Thyroid gland (tissue), 4 donors: Measurements from ENCODE around the gene SMG1. TPM values are rescaled to one million over a fixed set of nuclear protein-coding genes. Genes with fewer than 3 reads are reported as not detected.

Experiments used
- DNase-seq, 2 donors: peaks; one replicate each; pipeline ENCODE4 v3.0.0-alpha.2; 2019
- H3K27ac ChIP-seq, 3 donors: fragments of 200-600 bp; sonication (generic); 1 replicate in 2 of 3; 2 replicates in 1 of 3; pipeline ENCODE4 v1.5.1; 2016 to 2019; ENCODE audit warnings: mild to moderate bottlenecking in 1 of 3, moderate library complexity in 1 of 3
- H3K27me3 ChIP-seq: fragments of 200-600 bp; sonication (generic); one replicate; pipeline ENCODE4 v1.5.1; 2019
- H3K36me3 ChIP-seq, 2 donors: fragments of 200-600 bp; sonication (generic); one replicate each; pipeline ENCODE4 v1.5.1; 2016 to 2019
- H3K4me1 ChIP-seq, 2 donors: fragments of 200-600 bp; sonication (generic); one replicate each; pipeline ENCODE4 v1.5.1; 2017 to 2019
- H3K4me3 ChIP-seq, 3 donors: fragments of 200-600 bp; sonication (generic); replicated peaks in 1 of 3; 1 replicate in 2 of 3; 2 replicates in 1 of 3; pipeline ENCODE4 v1.5.1; 2016; ENCODE audit warnings: mild to moderate bottlenecking in 1 of 3
- H3K9me3 ChIP-seq: fragments of 200-600 bp; sonication (generic); one replicate; pipeline ENCODE4 v1.5.1; 2017
- POLR2A ChIP-seq, 2 donors: fragments of 450-650 bp; IDR thresholded peaks; one replicate each; pipeline ENCODE4 v1.6.1; 2017; ENCODE audit warnings: antibody characterized with exemption in 2 of 2, mild to moderate bottlenecking in 2 of 2, moderate library complexity in 1 of 2
- WGBS, 2 donors: methylation state at CpG; one replicate each; pipeline ENCODE4 v1.1.5; 2017; 5-methylcytosine and 5-hydroxymethylcytosine counted together
- intact Hi-C: fragments of 100-400 bp; cut with DNase I; formaldehyde crosslinking; loops from one replicate; pipeline ENCODE4 v1.15.1; 2023
- total RNA-seq, 4 donors: library from RNA; depleted of rRNA; stranded (reverse); fragments of >200 nt; gene quantifications; one replicate each; pipeline ENCODE4 v1.2.3, GENCODE V29; 2016
- TF ChIP-seq, protein P1 (sequence below), 6 experiments: fragments of 200-600 bp in 3 of 6; fragments of 450-650 bp in 3 of 6; sonication (generic) in 3 of 6; IDR thresholded peaks; one replicate each; pipeline ENCODE4 v1.5.1; 2016 to 2019; ENCODE audit warnings: antibody characterized with exemption in 6 of 6, mild to moderate bottlenecking in 2 of 6, inconsistent platforms in 1 of 6, moderate library complexity in 1 of 6

SMG1 gene
- total RNA-seq, 4 donors from 2014 or later = 106 to 156 (median 125) TPM

DNA sequence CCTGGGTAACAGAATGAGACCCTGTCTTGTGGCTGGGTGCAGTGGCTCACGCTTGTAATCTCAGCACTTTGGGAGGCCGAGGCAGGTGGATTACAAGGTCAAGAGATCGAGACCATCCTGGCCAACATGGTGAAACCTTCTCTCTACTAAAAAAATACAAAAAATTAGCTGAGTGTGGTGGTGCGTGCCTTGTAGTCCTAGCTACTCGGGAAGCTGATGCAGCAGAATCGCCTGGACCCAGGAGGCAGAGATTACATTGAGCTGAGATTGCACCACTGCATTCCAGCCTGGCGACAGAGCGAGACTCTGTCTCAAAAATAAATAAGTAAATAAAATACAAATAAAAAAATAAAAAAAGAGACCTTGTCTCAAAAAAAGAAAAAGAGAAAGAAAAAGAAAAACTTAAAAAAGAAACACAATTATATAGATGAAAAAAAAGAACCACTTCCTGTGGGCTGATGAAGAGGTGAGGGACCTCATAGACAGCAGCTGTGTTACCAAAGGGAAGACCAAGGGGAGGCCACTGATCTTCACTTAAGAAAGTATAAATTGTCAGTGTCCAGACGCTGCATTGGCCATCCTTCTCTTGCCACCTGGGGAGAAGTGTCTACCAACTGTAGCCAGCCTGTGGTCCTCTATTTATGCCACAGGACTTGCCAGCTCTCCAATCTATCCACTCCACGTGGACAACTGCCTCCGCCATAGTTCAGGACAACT lies 24.4 kb upstream of the SMG1 start:
- WGBS, 2 donors = 87 to 90% methylated on average over 11 of the region's 11 CpGs
- Histone ChIP-seq H3K4me3 (no peak overlapping the region), H3K36me3 (no peaks in the 10 kb centered on the region), H3K9me3 (no peaks in the 10 kb centered on the region), H3K27ac (no peak overlapping the region), H3K4me1 (peaks cover 0 to 4% of the 10 kb centered on the region in 2 donors), H3K27me3 (no peaks in the 10 kb centered on the region)
- intact Hi-C loops = no loop called here
- no peak for TF ChIP-seq POLR2A (IDR thresholded peaks at IDR 0.05)
- TF ChIP-seq, protein P1, sequence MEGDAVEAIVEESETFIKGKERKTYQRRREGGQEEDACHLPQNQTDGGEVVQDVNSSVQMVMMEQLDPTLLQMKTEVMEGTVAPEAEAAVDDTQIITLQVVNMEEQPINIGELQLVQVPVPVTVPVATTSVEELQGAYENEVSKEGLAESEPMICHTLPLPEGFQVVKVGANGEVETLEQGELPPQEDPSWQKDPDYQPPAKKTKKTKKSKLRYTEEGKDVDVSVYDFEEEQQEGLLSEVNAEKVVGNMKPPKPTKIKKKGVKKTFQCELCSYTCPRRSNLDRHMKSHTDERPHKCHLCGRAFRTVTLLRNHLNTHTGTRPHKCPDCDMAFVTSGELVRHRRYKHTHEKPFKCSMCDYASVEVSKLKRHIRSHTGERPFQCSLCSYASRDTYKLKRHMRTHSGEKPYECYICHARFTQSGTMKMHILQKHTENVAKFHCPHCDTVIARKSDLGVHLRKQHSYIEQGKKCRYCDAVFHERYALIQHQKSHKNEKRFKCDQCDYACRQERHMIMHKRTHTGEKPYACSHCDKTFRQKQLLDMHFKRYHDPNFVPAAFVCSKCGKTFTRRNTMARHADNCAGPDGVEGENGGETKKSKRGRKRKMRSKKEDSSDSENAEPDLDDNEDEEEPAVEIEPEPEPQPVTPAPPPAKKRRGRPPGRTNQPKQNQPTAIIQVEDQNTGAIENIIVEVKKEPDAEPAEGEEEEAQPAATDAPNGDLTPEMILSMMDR (IDR thresholded peaks at IDR 0.05) = no peak
- no peak for DNase-seq

DNA sequence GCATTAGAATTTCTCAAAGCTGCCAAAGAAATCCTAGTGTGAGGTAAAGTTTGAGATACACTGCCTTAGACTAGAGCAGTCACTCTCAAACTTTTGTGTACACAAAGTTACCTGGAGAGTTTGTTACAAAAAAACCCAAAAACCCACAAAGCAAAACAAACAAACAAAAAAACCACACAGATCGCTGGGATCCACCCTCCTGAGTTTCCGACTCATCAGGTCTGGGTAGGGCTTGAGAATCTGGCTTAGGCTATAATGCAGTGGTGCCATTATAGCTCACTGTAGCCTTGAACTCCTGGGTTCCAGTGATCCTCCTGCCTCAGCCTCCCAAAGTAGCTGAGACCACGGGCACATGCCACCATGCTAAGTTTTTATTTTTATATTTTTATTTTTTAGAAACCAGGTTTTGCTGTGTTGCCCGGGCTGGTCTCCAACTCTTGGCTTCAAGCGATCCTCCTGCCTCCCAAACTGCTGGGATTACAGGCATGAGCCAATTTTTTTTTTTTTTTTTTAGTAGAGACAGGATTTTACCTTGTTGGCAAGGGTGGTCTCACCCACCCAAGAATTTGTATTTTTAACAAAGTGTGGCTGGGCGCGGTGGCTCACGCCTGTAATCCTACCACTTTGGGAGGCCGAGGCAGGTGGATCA lies 22.3 kb upstream of the SMG1 start:
- Histone ChIP-seq H3K9me3 (no peaks in the 10 kb centered on the region), H3K27ac (no peak overlapping the region), H3K4me1 (peaks cover 0 to 4% of the 10 kb centered on the region in 2 donors), H3K27me3 (no peaks in the 10 kb centered on the region), H3K4me3 (no peak overlapping the region), H3K36me3 (no peaks in the 10 kb centered on the region)
- WGBS, 2 donors = 90 to 93% methylated on average over 9 of the region's 9 CpGs
- DNase-seq = no peak
- TF ChIP-seq, protein P1 (IDR thresholded peaks at IDR 0.05) = no peak
- no peak for TF ChIP-seq POLR2A (IDR thresholded peaks at IDR 0.05)
- intact Hi-C loops = no loop called here

DNA sequence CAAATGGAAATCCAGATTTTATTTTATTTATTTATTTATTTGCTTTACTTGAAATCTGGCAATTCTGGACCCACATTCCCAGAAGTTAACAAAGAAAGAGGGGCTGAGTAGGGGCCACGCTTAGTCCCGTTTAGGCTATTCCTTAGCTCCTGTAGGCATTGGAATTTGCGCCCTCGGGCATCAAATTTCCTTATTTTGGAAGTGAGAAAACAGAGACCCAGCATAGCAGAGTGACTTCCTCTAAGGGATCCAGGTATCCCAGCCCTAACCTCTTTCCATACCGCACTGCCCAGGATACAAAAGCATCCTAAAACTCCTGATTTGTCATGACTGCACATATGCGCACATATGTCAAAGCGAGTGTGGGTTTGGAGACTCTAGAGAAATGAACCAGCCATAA lies 19.0 kb upstream of the SMG1 start:
- Histone ChIP-seq H3K36me3 (no peaks in the 10 kb centered on the region), H3K4me1 (peaks cover 0 to 4% of the 10 kb centered on the region in 2 donors), H3K9me3 (no peaks in the 10 kb centered on the region), H3K4me3 (no peak overlapping the region), H3K27me3 (no peaks in the 10 kb centered on the region), H3K27ac (no peak overlapping the region)
- intact Hi-C loops = no loop called here
- 72 to 84% methylated on average over 7 of the region's 7 CpGs for WGBS, 2 donors
- no peak for TF ChIP-seq POLR2A (IDR thresholded peaks at IDR 0.05)
- TF ChIP-seq, protein P1 (IDR thresholded peaks at IDR 0.05) = no peak
- no peak for DNase-seq

DNA sequence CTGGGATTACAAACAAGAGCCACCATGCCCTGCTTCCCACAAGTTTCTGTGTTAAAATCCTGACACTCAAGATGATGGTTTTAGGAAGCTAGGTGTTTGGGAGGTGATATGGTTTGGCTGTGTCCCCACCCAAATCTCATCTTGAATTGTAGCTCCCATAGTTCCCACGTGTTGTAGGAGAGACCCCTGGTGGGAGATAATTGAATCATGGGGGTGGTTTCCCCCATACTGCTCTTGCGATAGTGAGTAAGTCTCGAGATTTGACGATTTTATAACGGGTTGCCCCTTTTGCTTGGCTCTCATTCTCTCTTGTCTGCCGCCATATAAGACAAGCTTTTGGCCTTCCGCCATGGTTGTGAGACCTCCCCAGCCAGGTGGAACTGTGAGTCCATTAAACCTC lies 17.2 kb upstream of the SMG1 start:
- no peak for DNase-seq
- Histone ChIP-seq H3K9me3 (no peaks in the 10 kb centered on the region), H3K36me3 (no peaks in the 10 kb centered on the region), H3K4me3 (no peak overlapping the region), H3K27ac (no peak overlapping the region), H3K4me1 (peaks cover 0 to 4% of the 10 kb centered on the region in 2 donors), H3K27me3 (no peaks in the 10 kb centered on the region)
- 84 to 89% methylated on average over 7 of the region's 7 CpGs for WGBS, 2 donors
- intact Hi-C loops = no loop called here
- TF ChIP-seq, protein P1 (IDR thresholded peaks at IDR 0.05) = no peak
- no peak for TF ChIP-seq POLR2A (IDR thresholded peaks at IDR 0.05)

DNA sequence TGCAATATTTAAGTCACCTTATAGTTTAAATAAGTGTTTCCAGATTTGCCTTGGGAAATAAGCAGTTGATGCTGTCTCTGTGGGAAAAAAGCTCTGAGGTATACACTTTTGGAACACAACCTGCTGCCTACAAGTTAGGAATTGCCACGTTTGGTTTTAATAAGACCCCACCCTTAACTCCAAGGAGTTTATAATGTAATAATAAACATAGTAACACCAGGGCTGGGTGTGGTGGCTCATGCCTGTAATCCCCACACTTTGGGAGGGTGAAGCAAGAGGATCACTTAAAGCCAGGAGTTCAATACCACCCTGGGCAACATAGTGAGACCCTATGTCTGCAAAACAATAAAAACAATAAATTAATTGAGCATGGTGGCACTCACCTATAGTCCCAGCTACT lies 15.9 kb upstream of the SMG1 start:
- Histone ChIP-seq H3K4me1 (peaks cover 0 to 4% of the 10 kb centered on the region in 2 donors), H3K27ac (no peak overlapping the region), H3K27me3 (no peaks in the 10 kb centered on the region), H3K4me3 (no peak overlapping the region), H3K9me3 (no peaks in the 10 kb centered on the region), H3K36me3 (no peaks in the 10 kb centered on the region)
- no peak for DNase-seq
- WGBS, 2 donors = 27 to 28% methylated on average over 1 of the region's 1 CpG
- intact Hi-C loops = no loop called here
- TF ChIP-seq, protein P1 (IDR thresholded peaks at IDR 0.05) = no peak
- TF ChIP-seq POLR2A (IDR thresholded peaks at IDR 0.05) = no peak
